Peyer's patch (tissue), 4 donors: ENCODE measurements around the gene PPM1E.

ENCODE experiments used
- POLR2A ChIP-seq, 2 donors: fragments of 450-650 bp; IDR thresholded peaks; one replicate each; pipeline ENCODE4 v1.5.1; 2017; ENCODE audit warnings: antibody characterized with exemption in 2 of 2, mild to moderate bottlenecking in 2 of 2, moderate library complexity in 2 of 2
- TF ChIP-seq, protein P1 (sequence below), 6 experiments: fragments of 450-650 bp in 4 of 6; fragments of 200-600 bp in 2 of 6; sonication (generic) in 1 of 6; IDR thresholded peaks; one replicate each; pipeline ENCODE4 v1.5.1; 2017 to 2019; ENCODE audit warnings: antibody characterized with exemption in 6 of 6, mild to moderate bottlenecking in 3 of 6, moderate library complexity in 1 of 6

DNA sequence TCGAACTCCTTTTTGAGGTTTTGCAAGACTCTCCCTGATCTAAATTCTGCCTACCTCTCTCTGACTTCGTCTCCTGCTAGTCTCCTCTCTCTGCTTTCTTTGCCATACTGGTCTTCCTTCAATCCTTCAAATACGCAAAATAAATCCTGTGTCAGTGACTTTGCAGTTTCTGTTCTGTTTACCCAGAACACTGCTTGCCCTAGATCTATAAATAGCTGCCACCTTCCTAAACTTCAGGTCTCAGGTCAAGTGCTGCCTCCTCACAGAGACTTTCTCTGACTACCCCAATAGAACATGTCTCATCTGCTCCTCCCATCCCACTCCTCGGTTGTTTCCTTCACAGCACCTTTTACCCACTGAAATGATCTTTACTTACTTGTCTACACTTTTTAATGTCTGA lies 272.1 kb downstream of the PPM1E start:
- TF ChIP-seq, protein P1, sequence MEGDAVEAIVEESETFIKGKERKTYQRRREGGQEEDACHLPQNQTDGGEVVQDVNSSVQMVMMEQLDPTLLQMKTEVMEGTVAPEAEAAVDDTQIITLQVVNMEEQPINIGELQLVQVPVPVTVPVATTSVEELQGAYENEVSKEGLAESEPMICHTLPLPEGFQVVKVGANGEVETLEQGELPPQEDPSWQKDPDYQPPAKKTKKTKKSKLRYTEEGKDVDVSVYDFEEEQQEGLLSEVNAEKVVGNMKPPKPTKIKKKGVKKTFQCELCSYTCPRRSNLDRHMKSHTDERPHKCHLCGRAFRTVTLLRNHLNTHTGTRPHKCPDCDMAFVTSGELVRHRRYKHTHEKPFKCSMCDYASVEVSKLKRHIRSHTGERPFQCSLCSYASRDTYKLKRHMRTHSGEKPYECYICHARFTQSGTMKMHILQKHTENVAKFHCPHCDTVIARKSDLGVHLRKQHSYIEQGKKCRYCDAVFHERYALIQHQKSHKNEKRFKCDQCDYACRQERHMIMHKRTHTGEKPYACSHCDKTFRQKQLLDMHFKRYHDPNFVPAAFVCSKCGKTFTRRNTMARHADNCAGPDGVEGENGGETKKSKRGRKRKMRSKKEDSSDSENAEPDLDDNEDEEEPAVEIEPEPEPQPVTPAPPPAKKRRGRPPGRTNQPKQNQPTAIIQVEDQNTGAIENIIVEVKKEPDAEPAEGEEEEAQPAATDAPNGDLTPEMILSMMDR (IDR thresholded peaks at IDR 0.05): no peak
- TF ChIP-seq POLR2A (IDR thresholded peaks at IDR 0.05): no peak
